ENCODE measurements around the gene RFTN1.

- TF ChIP-seq EZH2 (IDR thresholded peaks at IDR 0.05): no peak
- no peak for TF ChIP-seq POLR2AphosphoS5 (IDR thresholded peaks at IDR 0.05; ENCODE audit: borderline replicate concordance, low read depth, low read length)
These were observed 143.0 kb downstream of the RFTN1 start for GRCh38 chr3:16370503-16370871.
